H1 (cell line): ENCODE results near the gene FAM181B. TPM values are rescaled to one million over a fixed set of nuclear protein-coding genes. Genes with fewer than 3 reads are reported as not detected.

Source experiments
- CREB1 ChIP-seq: IDR thresholded peaks from 2 replicates; pipeline ENCODE4 v1.6.1; 2012; ENCODE audit warnings: inconsistent platforms
- CTCF ChIP-seq, 3 experiments: IDR thresholded peaks; 1 replicate in 2 of 3; 2 replicates in 1 of 3; pipeline versions ENCODE4 v1.5.1 to v1.6.1; 2011; ENCODE audit warnings: low read length in 3 of 3, mild to moderate bottlenecking in 3 of 3, inconsistent platforms in 2 of 3, low read depth in 1 of 3, moderate library complexity in 1 of 3; ENCODE audit not compliant: insufficient read depth in 1 of 3; ENCODE audit errors: control extremely low read depth in 1 of 3
- RBBP5 ChIP-seq: IDR thresholded peaks from 2 replicates; pipeline ENCODE4 v1.7.1; 2012; ENCODE audit warnings: low read depth, mild to moderate bottlenecking, inconsistent platforms, low read length, moderate library complexity, borderline replicate concordance
- polyA plus RNA-seq, 7 experiments: library from polyadenylated mRNA; depleted of rRNA in 3 of 7; stranded (reverse) in 5 of 7; unstranded in 2 of 7; fragments of >200 nt in 5 of 7; fragments of 200-250 nt in 2 of 7; gene quantifications; 1 replicate in 5 of 7; 2 replicates in 1 of 7; 4 replicates in 1 of 7; pipeline versions ENCODE4 v1.2.1 to v1.2.3, GENCODE V29; 2011 to 2013; ENCODE audit warnings: missing spikeins in 2 of 7, mixed read lengths in 2 of 7
- total RNA-seq: library from RNA; stranded (reverse); fragmentation: NEBNext Ultra II Directional; extraction: Animal tissue kit (Norgen Biotek cat#: 25700); gene quantifications from 2 replicates; pipeline ENCODE4 v1.2.1, GENCODE V29; 2021

FAM181B gene
- total and polyA plus RNA-seq, 2 of the 8 experiments (the other 6 are each of a cell fraction or from before 2014, with no cell fraction given) = 0.21 to 0.37 TPM

- TF ChIP-seq CREB1 (no peak), CTCF (IDR thresholded peaks at IDR 0.05; ENCODE audit: control extremely low read depth in 1 of 3, insufficient read depth in 1 of 3, low read depth in 1 of 3, low read length in 3 of 3) (no peak), RBBP5 (no peak)
These were observed 31.9 kb upstream of the FAM181B start (continued) for GRCh38 chr11:82765466-82766034.
